GM12874 (cell line): ENCODE data around the gene OR14A16.

ENCODE experiments used
- TF ChIP-seq, protein P1 (sequence below): IDR thresholded peaks from 2 replicates; pipeline ENCODE4 v1.5.1; 2011; ENCODE audit warnings: low read depth, mild to moderate bottlenecking, control low read depth, low read length, moderate library complexity; ENCODE audit not compliant: insufficient read depth

OR14A16 gene

DNA sequence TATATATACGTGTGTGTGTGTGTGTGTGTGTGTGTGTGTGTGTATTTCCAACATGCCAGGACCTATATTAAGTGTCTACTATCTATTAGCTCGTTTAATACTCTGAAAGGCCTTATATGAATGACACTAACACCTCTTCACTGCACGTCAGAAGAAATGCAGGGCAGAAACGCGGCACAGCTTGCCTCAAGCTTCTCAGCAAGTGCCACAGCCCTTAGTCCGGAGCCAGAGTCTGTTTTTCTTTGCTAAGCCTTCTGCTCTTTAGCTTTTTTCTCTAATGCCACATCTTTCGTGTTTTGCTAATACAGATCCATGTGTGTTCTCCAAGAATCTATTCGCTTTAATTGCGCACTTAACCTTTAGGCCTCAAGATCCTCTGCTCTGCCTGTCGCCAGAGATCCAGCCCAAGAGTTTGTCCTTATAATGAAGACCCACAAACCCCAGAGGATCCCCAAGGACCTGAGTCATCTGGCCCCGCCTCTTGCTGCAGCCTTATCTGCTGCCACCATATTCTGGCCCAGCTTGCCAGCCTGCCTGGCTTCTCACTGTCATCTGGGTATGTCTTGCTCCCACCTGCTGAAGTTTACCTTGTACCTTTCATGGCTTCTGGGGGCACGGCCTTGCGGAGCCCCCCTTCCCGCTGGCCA, 31.1 kb upstream of the OR14A16 start:
- TF ChIP-seq, protein P1, sequence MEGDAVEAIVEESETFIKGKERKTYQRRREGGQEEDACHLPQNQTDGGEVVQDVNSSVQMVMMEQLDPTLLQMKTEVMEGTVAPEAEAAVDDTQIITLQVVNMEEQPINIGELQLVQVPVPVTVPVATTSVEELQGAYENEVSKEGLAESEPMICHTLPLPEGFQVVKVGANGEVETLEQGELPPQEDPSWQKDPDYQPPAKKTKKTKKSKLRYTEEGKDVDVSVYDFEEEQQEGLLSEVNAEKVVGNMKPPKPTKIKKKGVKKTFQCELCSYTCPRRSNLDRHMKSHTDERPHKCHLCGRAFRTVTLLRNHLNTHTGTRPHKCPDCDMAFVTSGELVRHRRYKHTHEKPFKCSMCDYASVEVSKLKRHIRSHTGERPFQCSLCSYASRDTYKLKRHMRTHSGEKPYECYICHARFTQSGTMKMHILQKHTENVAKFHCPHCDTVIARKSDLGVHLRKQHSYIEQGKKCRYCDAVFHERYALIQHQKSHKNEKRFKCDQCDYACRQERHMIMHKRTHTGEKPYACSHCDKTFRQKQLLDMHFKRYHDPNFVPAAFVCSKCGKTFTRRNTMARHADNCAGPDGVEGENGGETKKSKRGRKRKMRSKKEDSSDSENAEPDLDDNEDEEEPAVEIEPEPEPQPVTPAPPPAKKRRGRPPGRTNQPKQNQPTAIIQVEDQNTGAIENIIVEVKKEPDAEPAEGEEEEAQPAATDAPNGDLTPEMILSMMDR, result no peak

DNA sequence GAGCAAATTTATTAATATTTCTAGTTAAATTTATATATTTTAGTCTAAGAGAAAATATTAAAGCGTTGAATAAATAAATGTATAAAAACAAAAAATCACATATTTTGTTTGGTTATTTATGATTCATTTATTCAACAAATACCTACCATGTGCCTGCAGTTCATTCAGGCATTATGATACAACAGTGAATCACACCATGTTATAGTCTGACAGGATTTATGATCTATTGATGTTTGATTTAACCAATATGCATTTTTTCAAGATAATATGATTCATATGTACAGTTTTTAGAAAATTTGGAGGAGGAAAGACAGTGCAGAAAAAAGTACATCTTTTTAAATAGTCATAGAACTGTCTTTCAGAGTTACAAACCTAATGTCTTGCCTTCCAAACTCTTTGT, 25.7 kb upstream of the OR14A16 start:
- TF ChIP-seq, protein P1, result no peak

DNA sequence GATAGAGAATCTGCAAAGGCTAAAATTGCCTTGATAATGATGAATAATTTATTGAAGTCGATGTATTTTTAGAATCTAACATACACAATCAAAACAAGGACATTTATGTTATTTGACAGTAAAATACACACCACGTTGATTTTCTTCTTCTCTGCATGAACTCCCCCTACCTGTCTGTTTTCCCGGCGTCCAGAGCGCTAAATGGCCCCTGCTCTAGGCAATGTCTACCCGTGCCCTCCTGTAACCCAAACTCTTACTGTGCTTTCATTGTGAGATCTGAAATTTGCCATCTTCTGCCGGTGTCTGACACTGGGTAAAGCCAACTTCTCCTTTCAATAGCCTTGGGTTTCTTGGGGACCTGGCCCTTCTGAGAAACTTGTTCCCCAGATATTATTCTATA, 24.4 kb upstream of the OR14A16 start:
- TF ChIP-seq, protein P1, result no peak

DNA sequence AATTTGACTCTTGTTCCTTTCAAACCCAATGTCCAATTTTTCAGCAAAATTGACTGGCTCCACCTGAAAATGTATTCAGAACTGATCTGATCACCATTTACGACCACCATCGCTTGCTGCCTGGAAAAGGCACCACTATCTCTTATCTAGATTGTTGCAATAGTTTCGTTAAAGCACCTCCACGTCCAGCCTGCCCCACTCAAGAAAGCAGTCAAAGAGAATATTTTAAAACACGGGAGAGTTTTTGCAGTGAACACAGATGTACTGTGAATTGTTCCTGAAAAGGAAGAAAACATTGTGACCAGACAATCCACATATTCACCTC, 21.7 kb upstream of the OR14A16 start:
- TF ChIP-seq, protein P1, result no peak

DNA sequence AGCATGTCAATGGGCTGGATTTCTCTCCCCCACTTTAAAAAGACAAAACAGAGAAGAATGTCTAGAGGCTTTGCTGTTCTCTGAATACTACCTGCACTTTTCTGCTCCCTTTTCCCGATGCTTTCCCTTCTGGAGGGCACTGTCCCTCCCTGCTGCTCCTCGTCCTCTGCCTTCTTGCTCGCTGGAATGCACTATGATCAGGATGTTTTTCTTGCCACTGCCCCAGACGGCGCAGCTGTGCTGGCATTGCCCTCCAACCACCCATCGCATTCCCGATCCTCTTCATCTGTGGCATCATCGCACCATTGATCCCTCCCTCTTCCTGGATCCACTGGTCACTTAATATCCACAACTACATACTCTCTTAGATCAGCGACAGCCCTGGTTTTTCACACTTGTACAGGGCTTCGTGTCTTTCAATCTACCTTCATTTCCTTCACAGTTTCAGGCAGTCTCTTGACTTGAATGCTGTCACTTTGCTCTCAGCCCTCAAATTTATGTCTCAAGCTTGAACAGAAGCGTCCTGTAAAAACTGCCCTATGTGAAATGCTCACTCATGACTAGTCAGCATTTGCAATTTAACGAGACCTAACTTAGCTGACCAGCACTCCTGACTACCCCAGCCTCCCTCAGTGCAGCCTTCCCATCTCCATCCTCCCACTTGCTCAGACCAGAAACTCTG, 21.2 kb upstream of the OR14A16 start:
- TF ChIP-seq, protein P1, result no peak

DNA sequence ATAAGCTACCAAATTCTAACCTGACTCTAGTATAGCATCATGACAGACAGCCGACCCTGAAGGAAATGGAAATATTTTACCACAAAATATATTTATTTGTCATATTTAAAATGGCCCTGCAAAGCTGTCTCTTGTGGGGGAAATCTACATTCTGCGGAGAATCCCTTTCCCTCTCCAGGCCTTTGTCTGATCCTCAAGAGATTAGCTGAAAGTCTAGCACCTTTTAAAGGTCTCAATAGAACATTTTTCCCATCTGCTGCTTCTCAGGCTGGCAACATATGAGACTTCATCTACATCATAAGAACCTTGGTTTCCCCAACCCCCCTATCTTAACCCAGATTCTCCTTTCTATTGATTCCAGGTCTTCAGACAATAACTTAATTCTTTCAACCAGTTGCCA, 19.5 kb upstream of the OR14A16 start:
- TF ChIP-seq, protein P1, result no peak

DNA sequence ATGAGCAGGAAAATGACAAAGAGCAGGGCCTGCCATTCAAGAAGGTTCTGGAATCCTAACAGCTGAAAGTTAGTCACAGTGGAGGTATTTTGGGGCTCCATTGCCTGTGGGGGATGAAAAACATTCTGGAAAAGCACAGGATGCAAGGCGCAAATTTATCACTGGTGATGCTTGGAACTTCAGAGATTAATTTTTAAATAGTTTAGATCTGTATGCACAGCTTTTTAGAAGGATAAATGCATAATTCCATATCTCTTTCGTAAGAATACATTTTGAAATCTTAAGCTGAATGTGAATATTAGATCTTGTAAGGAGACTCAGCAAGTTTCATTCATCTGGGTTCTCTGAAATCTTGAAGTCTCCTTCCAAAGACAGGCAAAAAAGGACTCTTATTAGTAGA, 17.9 kb upstream of the OR14A16 start, which contains the start of gene OR11L1:
Gene OR11L1 (minus strand): TSS at position 101 of the 400 bp plus-strand sequence. CDS start 0 bp downstream, at position 101.
- TF ChIP-seq, protein P1, result no peak
